ENCODE data around the gene CRADD.
"Not testable (repeated sequence)": the region's sequence is repeated elsewhere in the genome, so short reads cannot be mapped to it uniquely, and the experiment has no call there.

Gene CRADD

DNA sequence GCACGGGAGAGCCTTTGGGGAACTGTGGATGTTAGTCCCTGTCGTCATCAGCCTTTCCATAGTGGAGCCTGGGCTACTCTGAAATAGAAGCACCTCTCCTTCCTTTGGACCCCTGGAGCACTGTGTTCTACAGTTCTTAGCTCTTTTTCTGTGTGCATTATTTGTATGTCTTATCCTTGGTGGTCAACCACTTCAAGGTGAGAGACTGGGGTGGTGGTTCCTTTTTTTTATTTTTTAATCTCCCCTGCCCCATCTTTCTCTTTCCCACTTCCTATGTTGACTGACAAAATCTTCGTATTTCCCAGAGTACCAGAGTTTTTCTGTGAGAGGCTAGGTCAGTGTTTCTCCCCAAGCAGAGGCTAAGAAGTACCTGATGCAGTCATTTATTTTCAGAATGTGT is 111.7 kb downstream of the CRADD start:
- DNase-seq: no peak

DNA sequence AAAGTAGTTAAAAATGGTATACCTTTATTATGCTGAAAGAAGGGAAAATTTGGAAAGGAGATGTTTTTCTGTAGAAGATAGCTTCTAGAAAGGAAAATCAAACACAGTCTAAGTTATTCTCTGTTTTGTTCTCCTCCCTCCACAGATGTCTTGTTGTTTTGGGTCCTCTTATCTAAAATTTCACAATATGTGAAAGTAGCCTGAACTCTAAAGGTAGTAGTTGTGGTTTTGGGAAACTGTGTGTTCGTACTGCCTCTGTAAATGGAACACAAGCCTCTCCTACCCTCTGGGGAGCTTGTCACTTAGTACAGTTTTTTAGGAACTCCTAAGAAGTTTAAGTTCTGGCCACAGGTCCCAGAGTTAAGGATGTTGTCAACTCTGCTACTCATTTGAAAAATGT is 112.6 kb downstream of the CRADD start:
- no peak for DNase-seq

DNA sequence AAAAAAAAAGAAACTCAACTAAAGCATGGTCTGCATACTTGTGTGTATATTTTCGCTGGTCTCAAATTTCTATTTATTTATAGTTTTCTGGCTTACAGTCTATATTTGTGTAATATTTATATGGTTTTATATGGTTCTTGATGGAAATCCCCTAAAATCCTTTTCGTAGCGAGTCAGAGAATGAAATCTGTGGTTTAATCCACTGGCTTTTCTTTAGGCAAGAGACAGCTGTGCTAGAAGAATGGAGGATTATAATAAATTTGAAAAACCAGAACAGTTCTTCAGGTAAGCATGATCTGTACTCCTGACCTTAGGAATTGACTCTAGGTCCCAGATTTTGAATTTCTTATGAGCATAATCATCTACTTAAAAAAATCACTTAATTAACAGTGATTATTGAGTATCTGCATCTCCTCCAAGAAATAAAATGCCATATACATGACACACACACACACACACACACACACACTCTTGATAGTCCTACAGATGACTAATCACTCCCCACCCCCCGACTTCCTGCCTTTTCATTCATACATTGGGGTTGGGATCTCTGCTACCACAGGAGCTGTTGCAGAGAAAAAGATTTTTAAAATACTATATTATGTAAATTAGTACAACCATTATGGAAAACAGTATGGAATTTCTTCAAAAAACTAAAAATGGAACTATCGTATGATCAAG is 113.4 kb downstream of the CRADD start:
- DNase-seq: peak; percentile 37

DNA sequence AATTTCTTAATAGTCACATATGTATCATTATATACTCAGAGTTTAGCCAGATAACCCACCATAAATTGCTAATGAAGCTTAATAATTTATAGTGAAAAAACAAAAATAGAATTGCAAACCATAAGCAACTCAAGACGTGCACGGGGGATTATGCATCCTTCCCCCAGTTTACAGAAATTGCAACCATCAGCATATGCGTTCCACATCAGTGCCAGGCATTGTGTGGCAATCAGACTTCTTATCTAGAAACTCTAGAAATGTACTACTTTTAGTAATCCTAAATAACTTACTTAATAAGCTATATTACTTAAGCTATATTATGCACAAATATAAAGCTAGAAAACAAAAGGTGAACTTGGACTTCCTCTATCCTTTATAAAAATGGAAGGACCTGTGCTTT is 115.8 kb downstream of the CRADD start:
- DNase-seq: no peak

DNA sequence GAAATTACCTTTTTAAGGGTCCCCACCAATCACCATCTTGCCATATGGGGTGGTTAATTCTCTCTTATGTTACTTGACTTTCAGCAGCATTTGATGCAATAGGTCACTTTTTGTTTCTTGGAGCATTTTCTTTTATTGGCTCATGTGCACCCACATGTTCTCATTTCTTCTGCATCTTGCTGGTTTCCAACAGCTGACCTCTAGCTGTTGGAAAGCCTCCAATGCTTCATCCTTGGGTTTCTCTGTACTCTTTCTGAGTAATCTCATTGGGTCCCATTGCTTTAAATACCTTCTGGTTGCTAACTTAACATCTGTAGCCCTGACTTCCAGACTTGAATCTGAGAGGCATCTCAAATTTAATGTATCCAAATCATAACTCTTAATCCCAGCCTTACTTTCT is 116.8 kb downstream of the CRADD start:
- no peak for DNase-seq

DNA sequence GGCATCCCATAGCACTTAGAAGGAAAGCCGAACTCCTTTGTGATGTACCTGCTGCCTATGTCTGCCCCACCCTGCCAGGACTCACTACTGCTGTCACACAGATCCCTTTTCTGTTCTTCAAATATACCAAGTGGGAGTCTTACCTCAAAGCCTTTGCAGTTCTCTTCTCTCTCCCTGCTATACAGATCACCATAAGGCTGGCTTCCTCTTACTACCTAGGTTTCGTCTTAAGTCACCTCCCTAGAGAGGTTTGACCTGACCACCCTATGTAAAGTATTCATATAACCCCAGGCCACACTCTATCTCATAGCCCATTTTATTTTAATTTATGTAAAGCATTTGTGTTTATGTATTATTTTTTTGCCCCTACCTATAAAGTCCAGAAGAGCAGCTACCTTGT is 117.6 kb downstream of the CRADD start:
- no peak for DNase-seq

DNA sequence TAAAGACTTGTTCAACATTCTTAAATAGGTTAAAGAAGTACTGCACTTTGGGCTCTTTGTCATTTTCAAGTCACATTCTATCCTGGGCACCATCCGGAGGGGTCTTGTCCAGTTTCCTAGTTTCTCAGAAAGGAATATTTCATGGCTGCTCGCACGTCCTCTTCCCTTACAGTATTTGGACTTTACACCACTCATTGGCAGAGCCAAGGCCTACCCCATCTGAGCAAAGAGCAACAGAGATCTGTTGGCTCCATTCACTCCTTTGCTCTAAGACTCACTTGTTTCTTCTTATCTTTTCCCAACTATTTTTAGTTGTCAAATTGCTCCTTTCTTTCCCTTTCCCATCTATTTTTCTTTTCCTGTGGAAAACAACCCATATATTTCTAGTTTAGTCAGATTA is 118.2 kb downstream of the CRADD start:
- DNase-seq: no peak

DNA sequence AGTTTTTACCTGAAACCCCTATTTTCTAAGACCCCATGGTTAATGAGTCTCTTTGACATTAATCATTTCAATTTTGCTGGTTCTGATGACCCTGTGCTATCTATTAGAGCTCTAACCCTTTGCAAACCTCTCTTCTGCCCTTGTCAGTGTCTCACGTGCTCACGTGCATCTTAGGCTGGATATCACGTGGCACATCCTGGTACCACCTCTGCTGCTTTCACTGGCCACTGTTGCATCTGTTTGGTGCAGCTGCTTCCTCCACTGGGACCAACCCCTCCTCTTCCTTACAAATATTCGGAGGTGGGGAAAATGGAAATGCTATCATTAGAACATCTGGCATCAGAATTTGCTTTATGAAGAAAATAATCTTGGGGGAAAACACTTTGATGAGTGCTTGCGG is 119.6 kb downstream of the CRADD start:
- DNase-seq: no peak

DNA sequence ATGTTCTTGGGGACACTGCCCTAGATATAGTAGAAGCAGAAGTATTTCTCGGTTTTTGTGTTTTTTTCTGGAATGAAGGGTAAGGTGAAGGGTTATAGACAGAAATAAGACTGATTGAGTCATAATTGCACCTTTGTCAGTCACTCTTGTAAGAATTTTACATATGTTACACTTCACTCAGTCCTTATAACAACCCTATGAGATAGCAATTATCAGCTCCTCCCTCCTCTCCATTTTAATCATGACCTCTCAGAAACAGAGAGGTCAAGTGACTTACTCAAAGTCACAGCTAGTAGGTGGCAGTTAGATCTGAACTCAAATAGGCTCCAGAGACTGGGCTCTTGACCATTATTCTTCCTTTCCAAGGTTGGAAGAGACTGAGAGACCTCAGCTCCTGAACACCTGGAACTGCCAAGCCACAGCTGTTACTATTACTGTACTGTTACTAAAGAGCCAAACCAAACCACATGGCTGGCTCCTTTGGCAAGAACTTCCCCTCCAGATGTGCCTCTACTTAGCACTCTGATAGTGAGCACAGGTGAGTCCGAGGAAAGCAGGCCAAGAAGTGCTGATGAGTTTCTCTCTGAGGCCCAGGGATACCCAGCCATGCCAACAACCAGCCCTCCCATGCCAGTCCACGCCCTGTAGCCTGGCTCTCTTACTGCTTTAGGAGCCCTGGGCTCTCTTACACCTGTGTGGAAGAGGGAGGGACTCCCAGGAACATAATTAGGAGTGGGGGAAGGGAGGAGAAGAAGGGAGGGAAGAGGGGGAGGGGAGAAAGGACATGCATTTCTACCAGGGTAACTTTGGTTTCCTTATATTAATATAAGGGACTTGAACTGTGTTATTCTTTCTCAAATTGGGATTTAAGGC is 121.3 kb downstream of the CRADD start:
- DNase-seq: no peak

DNA sequence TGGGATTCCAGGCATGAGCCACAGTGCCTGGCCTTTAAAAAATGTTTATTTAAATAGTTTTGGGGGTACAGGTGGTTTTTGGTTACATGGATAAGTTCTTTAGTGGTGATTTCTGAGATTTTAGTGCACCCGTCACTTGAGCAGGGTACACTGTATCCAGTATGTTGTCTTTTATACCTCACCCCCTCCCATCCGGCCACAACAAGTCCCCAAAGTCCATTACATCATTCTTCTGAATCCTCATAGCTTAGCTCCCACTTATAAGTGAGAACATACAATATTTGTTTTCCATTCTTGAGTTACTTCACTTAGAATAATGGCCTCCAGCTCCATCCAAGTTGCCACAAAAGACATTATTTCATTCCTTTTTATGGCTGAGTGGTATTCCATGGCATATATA is 124.5 kb downstream of the CRADD start:
- DNase-seq: not testable (repeated sequence)

DNA sequence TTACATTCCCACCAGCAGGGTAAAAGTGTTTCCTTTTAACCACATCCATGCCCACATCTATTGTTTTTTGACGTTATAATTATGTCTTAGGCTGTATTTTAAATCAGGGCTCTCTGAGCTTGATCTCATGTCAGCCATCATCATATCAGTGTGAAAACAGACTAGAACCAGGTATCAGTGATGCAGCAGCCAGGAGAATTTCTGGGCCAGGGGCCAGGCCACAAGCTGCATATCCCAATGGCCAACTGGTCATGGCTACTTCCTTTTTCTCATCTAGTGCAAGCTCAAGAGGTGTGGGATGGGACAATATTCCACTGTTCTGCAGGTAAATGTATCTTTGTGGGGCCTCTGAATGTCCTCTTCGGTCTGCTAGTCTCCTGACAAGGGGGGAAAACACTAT is 125.1 kb downstream of the CRADD start:
- no peak for DNase-seq

DNA sequence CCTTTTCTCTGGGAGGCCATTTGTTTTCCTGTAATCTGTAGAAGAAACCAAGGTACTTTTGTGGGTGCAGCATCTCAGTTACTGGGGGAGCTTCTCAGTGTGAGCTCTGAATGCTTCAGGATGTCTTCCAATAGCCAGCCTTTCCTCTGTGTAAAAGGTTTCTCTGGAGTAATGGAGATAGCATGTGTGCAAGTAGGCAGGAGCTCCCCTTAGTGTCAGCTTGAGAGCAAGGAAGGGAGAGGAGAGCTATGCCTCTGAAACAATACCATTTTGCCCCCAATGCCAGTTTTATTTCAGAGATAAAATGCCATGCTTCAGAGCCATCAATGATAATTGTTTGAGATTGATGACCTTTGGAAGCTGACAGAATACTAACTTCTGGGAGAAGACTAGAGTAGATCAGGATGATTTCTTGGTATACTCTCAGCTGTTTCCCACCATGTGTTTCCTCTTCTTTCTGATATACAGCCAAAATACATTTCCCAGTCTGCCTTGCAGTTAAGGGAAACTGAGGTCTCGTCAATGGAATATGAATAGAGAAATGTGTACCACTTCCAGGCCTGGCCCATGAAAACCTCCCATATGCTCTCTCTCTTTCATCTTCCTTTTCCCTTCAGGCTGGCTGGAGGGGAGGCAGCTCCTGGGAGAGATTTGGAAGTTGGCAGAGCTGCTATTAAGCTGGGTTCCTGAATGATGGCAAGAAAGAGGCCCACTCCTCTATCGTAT is 125.7 kb downstream of the CRADD start:
- no peak for DNase-seq

DNA sequence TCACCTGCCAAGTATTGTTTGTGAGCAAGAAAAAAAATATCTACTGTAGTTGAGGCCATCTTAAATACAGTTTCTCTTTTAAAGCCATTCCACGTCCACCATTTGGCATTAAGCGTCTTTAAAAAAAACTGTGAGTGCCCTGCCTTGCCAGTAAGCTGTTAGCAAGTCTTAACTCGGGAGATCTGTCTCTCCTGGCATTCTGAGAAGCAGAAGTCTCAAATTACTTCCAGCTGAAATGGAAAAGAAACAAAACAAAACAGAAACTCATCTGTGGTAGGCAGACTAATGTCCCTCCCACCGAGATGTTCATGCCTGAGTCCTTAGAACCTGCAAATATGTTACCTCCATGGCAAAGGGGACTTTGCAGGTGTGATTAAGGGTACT is 126.2 kb downstream of the CRADD start:
- no peak for DNase-seq

DNA sequence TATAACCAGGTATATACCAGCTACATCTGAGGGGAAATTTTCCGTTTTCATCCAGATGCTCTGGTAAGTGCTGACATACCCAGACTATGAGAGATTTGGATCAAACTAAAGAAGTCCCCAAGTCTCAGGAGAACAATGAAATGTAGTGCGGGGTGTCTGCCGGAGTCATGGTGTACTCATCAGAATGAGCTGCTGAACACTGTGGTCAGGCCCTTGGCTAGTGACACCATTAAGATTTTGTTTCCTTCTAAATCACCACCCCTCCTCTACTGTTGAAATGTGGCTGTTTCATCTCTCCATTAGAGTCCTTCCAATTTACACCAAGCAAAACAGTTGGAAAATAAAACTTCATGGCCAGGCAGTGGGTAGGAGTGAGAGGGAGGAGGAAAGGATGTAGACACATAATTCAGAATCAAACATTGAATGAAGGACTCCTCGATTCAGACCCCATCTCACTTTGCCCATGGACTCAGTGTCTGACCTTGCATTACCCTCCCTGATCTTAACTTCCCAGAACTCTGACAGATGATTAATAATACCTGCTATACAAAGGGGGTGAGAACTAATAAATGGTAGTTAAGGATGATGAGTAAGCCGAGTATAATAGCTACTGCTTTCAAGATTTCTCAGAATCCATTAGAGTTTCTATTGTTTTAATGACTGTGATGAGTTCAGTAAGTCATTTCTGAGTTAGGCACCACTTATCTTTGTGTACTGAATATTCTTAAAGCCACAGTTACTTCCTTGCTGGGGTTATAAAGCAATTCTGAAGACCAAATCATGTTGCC is 127.4 kb downstream of the CRADD start:
- DNase-seq: no peak

DNA sequence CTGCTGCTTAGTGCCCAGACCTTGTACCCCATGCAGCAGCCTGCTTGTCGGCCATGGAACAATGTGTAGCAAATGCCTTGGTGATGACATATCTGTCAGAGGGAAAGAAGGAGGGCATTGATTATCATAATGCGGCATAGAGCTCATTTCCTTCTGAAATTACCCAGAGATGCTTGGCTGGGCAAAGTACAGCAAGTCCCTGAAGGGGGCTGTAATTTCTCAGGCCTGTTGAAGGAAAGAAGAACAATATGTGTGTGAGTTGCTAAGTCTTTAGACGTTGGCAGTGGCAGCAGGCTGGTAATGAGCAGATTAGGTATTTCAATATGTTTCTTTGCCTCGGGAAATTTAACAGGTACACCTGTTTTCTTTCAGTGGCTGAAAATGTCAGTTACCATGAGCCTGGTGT is 128.6 kb downstream of the CRADD start:
- no peak for DNase-seq

DNA sequence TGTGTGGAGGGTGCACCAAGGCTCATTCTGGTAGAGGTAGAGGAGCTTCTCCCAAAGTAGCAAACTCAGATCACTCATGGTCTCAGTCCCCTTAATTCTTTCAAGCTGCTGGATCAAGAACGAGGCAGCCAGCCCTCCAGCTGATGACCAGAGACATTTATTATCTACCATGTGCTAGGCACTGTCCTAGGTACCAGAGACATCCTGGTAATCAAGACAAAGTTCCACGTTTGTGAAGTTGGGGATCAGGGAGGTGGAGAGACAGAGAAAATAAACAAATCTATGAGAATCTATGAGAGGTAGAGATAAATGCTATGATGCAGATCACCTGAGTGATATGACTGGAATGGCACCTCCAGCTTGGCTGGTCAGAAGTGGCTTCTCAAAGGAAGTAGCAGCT is 130.2 kb downstream of the CRADD start:
- no peak for DNase-seq

DNA sequence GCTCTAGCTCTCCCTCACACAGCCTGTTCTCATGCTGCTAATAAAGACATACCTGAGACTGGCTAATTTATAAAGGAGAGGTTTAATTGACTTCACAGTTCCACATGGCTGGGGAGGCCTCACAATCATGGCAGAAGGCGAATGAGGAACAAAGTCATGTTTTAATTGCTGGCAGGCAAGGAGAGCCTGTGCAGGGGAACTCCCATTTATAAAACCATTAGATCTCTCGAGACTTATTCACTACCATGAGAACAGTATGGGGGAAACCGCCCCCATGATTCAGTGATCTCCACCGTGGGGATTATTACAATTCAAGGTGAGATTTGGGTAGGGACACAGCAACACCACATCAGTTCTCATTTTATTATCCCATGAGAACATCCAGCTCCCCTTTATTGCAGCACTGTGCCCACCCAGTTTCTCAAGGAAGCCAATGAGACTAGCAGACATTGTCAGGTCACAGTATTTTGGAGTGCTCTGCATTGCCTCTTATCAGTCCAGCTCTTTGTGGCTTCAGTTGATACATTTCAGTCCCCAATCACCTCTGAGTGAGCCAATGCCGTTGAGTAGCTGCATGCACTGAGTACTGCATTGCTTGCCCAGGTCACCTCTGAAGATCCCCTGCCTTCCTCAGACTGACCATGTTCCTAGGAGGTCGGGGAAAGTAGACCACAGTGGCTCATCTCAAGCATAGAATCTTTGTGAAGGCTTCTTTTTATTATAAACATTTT is 131.2 kb downstream of the CRADD start:
- DNase-seq: no peak

DNA sequence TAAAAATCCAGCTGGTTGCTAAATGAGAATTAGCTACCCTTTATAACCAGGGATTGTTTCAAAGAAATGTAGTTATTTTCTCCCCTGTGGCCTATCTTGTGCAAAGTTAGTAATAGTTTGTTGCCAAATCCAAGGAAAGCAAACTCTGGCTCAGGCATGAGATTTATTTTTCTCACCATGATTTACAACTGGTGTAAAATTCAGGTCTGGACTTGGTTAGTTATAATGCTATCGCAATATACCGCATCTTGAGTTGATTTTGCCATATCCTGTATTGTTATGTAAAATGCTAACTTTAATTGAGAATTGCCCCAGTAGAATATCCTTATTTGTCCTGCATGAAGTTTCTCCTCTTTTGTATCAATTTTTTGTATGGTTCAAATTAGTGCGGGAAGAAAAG is 135.5 kb downstream of the CRADD start:
- DNase-seq: no peak

DNA sequence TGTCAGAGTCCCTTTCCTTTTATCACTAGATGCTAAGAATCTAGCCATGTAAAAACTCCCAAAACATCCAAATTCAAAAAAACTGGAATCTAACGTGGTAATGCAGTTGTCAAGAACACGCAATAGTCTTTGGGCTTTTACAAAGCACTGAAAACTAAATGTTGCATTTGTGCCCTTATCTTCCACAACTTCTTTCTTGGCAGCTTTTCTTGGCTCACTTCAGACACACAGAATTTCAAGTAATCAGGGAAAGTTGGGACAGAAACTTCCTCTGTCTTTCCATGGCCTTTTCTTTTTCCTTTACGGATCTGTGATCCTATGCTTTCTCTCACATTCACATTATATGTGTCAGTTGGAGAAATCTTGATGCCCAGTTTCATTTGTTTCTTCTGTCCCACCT is 136.0 kb downstream of the CRADD start:
- DNase-seq: no peak

DNA sequence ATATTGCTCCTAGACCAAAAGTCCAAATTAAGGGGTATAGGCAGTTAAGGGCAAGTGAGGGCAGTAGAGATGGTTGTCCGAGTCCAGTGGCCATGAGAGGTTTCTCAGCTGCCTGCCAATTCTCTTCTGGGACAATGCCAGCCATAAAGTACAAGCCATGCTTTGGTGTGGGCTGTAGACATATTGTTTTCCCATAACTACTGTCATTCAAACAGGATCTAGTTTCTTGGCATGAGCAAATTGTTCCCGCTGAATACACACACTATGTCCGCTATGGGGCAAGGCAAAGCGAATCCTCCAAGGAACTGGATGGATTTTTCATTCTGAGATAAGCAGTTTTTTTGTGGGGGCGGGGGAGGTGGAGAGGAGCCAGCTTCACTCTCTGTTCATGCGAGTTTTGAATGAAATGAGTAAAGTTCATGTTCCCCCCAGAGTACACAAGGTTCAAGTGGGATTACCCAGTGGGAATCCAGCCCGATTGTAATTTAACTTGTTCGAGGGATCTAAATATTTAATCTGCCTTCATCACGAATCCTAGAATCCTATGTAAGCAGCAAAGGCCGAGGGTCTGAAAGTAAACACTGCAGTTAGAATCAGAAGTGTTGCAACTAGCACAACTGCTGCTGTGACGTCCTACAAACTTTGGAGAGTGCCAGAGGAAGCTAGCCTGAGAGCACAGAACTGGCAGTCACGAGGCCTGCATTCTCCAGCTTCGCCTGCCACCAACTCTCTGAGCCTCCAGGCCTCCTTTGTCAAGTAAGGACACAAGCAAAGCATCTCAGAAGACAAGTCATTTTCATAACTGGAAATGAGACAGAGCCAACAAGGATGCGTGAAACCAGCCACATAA is 137.0 kb downstream of the CRADD start:
- no peak for DNase-seq

DNA sequence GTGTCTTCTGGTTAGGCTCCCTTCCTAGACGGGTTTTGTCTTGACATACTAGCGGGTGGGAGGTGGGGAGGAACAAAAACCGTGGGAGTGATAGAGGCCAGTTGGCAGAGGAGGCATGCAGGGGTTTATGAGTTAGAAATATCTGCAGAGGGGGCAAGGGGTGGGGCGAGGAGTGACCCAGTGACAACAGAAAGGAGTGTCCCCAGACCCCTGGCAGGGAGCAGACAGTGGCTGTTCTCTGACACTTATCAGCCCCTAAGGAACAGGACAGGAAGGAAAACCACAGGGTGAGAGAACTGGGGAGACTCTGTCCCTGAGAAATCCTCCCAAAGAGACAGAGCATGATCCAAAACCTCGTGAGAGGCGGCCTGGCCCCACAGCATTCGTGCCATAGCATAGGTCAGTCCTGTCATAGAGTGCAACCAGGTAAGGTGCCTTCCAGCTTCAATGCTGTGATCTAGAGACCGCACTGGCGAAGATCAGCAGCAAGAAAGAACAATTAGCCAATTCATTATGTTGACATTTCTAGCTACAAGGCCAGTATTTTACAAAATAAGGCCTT is 141.4 kb downstream of the CRADD start:
- no peak for DNase-seq

Data from CD4-positive, alpha-beta T cell treated with Interleukin-4 for 4 hours (primary cell).